ENCODE results near the gene CCNI2. TPM values are rescaled to one million over a fixed set of nuclear protein-coding genes. Genes with fewer than 3 reads are reported as not detected.

Gene CCNI2
- total and polyA plus RNA-seq, 9 of the 15 experiments (the other 6 are each of a cell fraction or from before 2014, with no cell fraction given) = 0.05 to 1.7 (median 0.81) TPM; not detected in 5

DNA sequence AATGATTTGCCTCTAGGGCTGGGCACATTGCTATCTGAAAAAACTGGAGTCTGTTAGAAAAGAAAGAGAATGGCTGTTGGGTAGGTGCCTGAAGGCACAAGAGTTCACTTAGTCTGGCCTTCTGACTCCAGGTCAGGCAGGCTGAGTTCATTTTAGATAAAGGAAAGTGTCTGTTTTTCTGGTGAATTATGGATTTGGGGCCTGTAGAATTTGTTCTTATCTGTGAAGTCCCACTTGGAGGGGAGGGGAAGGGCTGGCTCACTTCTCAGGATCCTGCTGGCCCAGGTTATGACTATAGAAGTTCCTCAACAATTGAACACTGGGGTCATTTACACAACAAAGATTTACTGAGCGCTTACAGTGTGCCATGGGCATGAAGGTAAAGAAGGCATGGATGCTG lies 41.3 kb downstream of the CCNI2 start (continued):
- TF ChIP-seq, protein P1, sequence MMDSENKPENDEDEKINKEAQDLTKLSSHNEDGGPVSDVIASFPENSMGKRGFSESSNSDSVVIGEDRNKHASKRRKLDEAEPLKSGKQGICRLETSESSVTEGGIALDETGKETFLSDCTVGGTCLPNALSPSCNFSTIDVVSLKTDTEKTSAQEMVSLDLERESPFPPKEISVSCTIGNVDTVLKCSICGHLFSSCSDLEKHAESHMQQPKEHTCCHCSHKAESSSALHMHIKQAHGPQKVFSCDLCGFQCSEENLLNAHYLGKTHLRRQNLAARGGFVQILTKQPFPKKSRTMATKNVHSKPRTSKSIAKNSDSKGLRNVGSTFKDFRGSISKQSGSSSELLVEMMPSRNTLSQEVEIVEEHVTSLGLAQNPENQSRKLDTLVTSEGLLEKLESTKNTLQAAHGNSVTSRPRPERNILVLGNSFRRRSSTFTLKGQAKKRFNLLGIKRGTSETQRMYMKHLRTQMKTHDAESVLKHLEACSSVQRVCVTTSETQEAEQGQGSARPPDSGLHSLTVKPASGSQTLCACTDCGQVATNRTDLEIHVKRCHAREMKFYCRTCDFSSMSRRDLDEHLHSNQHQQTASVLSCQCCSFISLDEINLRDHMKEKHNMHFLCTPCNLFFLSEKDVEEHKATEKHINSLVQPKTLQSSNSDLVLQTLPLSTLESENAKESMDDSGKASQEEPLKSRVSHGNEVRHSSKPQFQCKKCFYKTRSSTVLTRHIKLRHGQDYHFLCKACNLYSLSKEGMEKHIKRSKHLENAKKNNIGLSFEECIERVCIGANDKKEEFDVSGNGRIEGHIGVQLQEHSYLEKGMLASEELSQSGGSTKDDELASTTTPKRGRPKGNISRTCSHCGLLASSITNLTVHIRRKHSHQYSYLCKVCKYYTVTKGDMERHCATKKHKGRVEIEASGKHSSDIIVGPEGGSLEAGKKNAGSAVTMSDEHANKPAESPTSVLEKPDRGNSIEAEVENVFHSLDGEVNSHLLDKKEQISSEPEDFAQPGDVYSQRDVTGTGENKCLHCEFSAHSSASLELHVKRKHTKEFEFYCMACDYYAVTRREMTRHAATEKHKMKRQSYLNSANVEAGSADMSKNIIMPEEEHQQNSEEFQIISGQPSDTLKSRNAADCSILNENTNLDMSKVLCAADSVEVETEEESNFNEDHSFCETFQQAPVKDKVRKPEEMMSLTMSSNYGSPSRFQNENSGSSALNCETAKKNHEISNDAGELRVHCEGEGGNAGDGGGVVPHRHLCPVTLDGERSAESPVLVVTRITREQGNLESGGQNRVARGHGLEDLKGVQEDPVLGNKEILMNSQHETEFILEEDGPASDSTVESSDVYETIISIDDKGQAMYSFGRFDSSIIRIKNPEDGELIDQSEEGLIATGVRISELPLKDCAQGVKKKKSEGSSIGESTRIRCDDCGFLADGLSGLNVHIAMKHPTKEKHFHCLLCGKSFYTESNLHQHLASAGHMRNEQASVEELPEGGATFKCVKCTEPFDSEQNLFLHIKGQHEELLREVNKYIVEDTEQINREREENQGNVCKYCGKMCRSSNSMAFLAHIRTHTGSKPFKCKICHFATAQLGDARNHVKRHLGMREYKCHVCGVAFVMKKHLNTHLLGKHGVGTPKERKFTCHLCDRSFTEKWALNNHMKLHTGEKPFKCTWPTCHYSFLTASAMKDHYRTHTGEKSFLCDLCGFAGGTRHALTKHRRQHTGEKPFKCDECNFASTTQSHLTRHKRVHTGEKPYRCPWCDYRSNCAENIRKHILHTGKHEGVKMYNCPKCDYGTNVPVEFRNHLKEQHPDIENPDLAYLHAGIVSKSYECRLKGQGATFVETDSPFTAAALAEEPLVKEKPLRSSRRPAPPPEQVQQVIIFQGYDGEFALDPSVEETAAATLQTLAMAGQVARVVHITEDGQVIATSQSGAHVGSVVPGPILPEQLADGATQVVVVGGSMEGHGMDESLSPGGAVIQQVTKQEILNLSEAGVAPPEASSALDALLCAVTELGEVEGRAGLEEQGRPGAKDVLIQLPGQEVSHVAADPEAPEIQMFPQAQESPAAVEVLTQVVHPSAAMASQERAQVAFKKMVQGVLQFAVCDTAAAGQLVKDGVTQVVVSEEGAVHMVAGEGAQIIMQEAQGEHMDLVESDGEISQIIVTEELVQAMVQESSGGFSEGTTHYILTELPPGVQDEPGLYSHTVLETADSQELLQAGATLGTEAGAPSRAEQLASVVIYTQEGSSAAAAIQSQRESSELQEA (IDR thresholded peaks at IDR 0.05; ENCODE audit: low read depth) = no peak
- TF ChIP-seq KLF16 (IDR thresholded peaks at IDR 0.05) (0 out of 2 replicates have a peak, but pooled peaks have one; percentile 13), RBBP5 (IDR thresholded peaks at IDR 0.05; ENCODE audit: borderline replicate concordance, insufficient read depth, low read length, poor library complexity, severe bottlenecking) (no peak), RBFOX2 (IDR thresholded peaks at IDR 0.05; ENCODE audit: low read depth, low read length) (no peak), NCOR1 (IDR thresholded peaks at IDR 0.05) (peak; percentile 83), ZNF785 (CRISPR knock-in tag; IDR thresholded peaks at IDR 0.05) (no peak), MCM3 (IDR thresholded peaks at IDR 0.05) (no peak), GATAD2B (IDR thresholded peaks at IDR 0.05; ENCODE audit: borderline replicate concordance) (no peak), RBM14 (IDR thresholded peaks at IDR 0.05; ENCODE audit: borderline replicate concordance, insufficient read depth, low read depth, low read length) (no peak), HMG20A (CRISPR knock-in tag; conservative IDR thresholded peaks at IDR 0.05) (no peak), EHMT2 (IDR thresholded peaks at IDR 0.05) (no peak), KLF10 (CRISPR knock-in tag; IDR thresholded peaks at IDR 0.05) (no peak), HMGN3 (IDR thresholded peaks at IDR 0.05; ENCODE audit: borderline replicate concordance, extremely low read depth, insufficient read length, low read depth, low read length) (no peak), ZNF436 (CRISPR knock-in tag; IDR thresholded peaks at IDR 0.05) (no peak), LEF1 (IDR thresholded peaks at IDR 0.05) (no peak; the same call in 1 of the 2 replicates), EP300 (IDR thresholded peaks at IDR 0.05; ENCODE audit: low read length) (peak; percentile 81)
- TF ChIP-seq, protein P2, sequence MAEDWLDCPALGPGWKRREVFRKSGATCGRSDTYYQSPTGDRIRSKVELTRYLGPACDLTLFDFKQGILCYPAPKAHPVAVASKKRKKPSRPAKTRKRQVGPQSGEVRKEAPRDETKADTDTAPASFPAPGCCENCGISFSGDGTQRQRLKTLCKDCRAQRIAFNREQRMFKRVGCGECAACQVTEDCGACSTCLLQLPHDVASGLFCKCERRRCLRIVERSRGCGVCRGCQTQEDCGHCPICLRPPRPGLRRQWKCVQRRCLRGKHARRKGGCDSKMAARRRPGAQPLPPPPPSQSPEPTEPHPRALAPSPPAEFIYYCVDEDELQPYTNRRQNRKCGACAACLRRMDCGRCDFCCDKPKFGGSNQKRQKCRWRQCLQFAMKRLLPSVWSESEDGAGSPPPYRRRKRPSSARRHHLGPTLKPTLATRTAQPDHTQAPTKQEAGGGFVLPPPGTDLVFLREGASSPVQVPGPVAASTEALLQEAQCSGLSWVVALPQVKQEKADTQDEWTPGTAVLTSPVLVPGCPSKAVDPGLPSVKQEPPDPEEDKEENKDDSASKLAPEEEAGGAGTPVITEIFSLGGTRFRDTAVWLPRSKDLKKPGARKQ (CRISPR knock-in tag; IDR thresholded peaks at IDR 0.05) = no peak
- TF ChIP-seq, protein P3, sequence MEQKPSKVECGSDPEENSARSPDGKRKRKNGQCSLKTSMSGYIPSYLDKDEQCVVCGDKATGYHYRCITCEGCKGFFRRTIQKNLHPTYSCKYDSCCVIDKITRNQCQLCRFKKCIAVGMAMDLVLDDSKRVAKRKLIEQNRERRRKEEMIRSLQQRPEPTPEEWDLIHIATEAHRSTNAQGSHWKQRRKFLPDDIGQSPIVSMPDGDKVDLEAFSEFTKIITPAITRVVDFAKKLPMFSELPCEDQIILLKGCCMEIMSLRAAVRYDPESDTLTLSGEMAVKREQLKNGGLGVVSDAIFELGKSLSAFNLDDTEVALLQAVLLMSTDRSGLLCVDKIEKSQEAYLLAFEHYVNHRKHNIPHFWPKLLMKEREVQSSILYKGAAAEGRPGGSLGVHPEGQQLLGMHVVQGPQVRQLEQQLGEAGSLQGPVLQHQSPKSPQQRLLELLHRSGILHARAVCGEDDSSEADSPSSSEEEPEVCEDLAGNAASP (IDR thresholded peaks at IDR 0.05) = no peak
- TF ChIP-seq, protein P4, sequence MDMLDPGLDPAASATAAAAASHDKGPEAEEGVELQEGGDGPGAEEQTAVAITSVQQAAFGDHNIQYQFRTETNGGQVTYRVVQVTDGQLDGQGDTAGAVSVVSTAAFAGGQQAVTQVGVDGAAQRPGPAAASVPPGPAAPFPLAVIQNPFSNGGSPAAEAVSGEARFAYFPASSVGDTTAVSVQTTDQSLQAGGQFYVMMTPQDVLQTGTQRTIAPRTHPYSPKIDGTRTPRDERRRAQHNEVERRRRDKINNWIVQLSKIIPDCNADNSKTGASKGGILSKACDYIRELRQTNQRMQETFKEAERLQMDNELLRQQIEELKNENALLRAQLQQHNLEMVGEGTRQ (CRISPR knock-in tag; IDR thresholded peaks at IDR 0.05) = no peak

Measured in K562 (cell line).